22Rv1 (cell line): ENCODE measurements around the gene KIF7.

Experiments used
- ZFX ChIP-seq: fragments of 450-650 bp; IDR thresholded peaks from 2 replicates; pipeline ENCODE4 v1.6.1; 2017; ENCODE audit warnings: antibody characterized with exemption, borderline replicate concordance
- TF ChIP-seq, protein P1 (sequence below): fragments of 450-650 bp; IDR thresholded peaks from 2 replicates; pipeline ENCODE4 v1.5.1; 2017; ENCODE audit warnings: mild to moderate bottlenecking

- TF ChIP-seq, protein P1, sequence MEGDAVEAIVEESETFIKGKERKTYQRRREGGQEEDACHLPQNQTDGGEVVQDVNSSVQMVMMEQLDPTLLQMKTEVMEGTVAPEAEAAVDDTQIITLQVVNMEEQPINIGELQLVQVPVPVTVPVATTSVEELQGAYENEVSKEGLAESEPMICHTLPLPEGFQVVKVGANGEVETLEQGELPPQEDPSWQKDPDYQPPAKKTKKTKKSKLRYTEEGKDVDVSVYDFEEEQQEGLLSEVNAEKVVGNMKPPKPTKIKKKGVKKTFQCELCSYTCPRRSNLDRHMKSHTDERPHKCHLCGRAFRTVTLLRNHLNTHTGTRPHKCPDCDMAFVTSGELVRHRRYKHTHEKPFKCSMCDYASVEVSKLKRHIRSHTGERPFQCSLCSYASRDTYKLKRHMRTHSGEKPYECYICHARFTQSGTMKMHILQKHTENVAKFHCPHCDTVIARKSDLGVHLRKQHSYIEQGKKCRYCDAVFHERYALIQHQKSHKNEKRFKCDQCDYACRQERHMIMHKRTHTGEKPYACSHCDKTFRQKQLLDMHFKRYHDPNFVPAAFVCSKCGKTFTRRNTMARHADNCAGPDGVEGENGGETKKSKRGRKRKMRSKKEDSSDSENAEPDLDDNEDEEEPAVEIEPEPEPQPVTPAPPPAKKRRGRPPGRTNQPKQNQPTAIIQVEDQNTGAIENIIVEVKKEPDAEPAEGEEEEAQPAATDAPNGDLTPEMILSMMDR = no peak
- TF ChIP-seq ZFX = no peak
Measured at GRCh38 chr15:89653578-89653977, 1.7 kb downstream of the KIF7 start.
